ENCODE data around the gene AANAT.

- TF ChIP-seq, protein P1, sequence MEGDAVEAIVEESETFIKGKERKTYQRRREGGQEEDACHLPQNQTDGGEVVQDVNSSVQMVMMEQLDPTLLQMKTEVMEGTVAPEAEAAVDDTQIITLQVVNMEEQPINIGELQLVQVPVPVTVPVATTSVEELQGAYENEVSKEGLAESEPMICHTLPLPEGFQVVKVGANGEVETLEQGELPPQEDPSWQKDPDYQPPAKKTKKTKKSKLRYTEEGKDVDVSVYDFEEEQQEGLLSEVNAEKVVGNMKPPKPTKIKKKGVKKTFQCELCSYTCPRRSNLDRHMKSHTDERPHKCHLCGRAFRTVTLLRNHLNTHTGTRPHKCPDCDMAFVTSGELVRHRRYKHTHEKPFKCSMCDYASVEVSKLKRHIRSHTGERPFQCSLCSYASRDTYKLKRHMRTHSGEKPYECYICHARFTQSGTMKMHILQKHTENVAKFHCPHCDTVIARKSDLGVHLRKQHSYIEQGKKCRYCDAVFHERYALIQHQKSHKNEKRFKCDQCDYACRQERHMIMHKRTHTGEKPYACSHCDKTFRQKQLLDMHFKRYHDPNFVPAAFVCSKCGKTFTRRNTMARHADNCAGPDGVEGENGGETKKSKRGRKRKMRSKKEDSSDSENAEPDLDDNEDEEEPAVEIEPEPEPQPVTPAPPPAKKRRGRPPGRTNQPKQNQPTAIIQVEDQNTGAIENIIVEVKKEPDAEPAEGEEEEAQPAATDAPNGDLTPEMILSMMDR (IDR thresholded peaks at IDR 0.05) = no peak
- TF ChIP-seq POLR2A (IDR thresholded peaks at IDR 0.05) = no peak
Measured at GRCh38 chr17:76453431-76453743, 14.0 kb upstream of the AANAT start.

All from right lobe of liver (tissue), 4 donors.